HepG2 (cell line): ENCODE results near the gene IFNA16. TPM values are rescaled to one million over a fixed set of nuclear protein-coding genes. Genes with fewer than 3 reads are reported as not detected.

Experiments
- ATAC-seq: fragments of 200-7000 bp; cut with Tn5 transposase; 3 replicates; pipeline ENCODE4 v1.9.1; 2020; ENCODE audit warnings: mild to moderate bottlenecking, moderate library complexity
- BruUV-seq: library from RNA; stranded (reverse); fragments of 400-500 nt; replicated peaks from 2 replicates; lab custom pipeline; 2021; lab: Mats Ljungman, UMichigan
- CTCF ChIA-PET: fragments of 300-600 bp; formaldehyde crosslinking; extraction: SDS; loops from one replicate; lab custom pipeline; 2021; ENCODE audit warnings: low total read pairs, inconsistent platforms, low intra/inter-chr PET ratio; lab: Yijun Ruan, JAX
- POLR2A ChIA-PET: fragments of 350-600 bp; sonication (Branson Sonifier 250); formaldehyde crosslinking; loops from one replicate; lab custom pipeline; 2020; ENCODE audit warnings: antibody characterized with exemption, inconsistent platforms; lab: Yijun Ruan, JAX
- DNase-seq: peaks from one replicate; pipeline ENCODE4 v3.0.0-alpha.2; 2015; ENCODE audit warnings: low spot score
- FAIRE-seq: peaks from 3 replicates; lab custom pipeline; 2011; peaks lifted over from hg19 to GRCh38; lab: Jason Lieb, UNC
- H2AFZ ChIP-seq: one replicate; pipeline ENCODE4 v1.6.1; 2011; ENCODE audit warnings: low read length, inconsistent platforms
- H3K27ac ChIP-seq: fragments of 300-600 bp; 3 replicates; pipeline ENCODE4 v1.8.0; 2011; ENCODE audit warnings: mixed run types, mild to moderate bottlenecking, mixed read lengths, low read length, inconsistent platforms; ENCODE audit not compliant: insufficient read depth; ENCODE audit errors: extremely low read length
- H3K27me3 ChIP-seq, 2 experiments: fragments of 200-600 bp in 1 of 2; 2 replicates in 1 of 2; 3 replicates in 1 of 2; pipeline versions ENCODE4 v1.6.0 to v1.8.0; 2011; ENCODE audit warnings: low read length in 2 of 2, mild to moderate bottlenecking in 2 of 2, moderate library complexity in 2 of 2, inconsistent platforms in 1 of 2; ENCODE audit not compliant: insufficient read depth in 2 of 2, control insufficient read depth in 1 of 2
- H3K36me3 ChIP-seq, 2 experiments: fragments of 200-600 bp in 1 of 2; replicated peaks in 1 of 2; 2 replicates in 1 of 2; 3 replicates in 1 of 2; pipeline versions ENCODE4 v1.5.1 to v1.8.0; 2011; ENCODE audit warnings: low read length in 2 of 2, inconsistent platforms in 1 of 2; ENCODE audit not compliant: insufficient read depth in 2 of 2, control insufficient read depth in 1 of 2
- H3K4me1 ChIP-seq: 2 replicates; pipeline ENCODE4 v1.5.1; 2012; ENCODE audit warnings: low read length, inconsistent platforms; ENCODE audit not compliant: insufficient read depth
- H3K4me2 ChIP-seq: 2 replicates; pipeline ENCODE4 v1.6.0; 2011; ENCODE audit warnings: low read depth, low read length, inconsistent platforms
- H3K4me3 ChIP-seq, 3 experiments: fragments of 200-600 bp in 1 of 3; sonication (generic), shearing (Covaris generic) in 1 of 3; replicated peaks in 1 of 3; 2 replicates each; pipeline ENCODE4 v1.5.1; 2011 to 2016; ENCODE audit warnings: low read length in 3 of 3, inconsistent platforms in 2 of 3, low read depth in 2 of 3, mild to moderate bottlenecking in 2 of 3, control low read depth in 1 of 3, mixed read lengths in 1 of 3; ENCODE audit not compliant: insufficient read depth in 1 of 3
- H3K79me2 ChIP-seq: one replicate; pipeline ENCODE4 v1.6.1; 2011; ENCODE audit warnings: low read length, inconsistent platforms; ENCODE audit not compliant: insufficient read depth
- H3K9ac ChIP-seq: 2 replicates; pipeline ENCODE4 v1.6.0; 2011; ENCODE audit warnings: mild to moderate bottlenecking, low read depth, low read length, inconsistent platforms; ENCODE audit not compliant: insufficient read depth
- H3K9me3 ChIP-seq: 2 replicates; pipeline ENCODE4 v1.5.1; 2012; ENCODE audit warnings: mild to moderate bottlenecking, low read length
- H4K20me1 ChIP-seq: 2 replicates; pipeline ENCODE4 v1.6.0; 2011; ENCODE audit warnings: inconsistent platforms, mild to moderate bottlenecking, low read length, moderate library complexity; ENCODE audit not compliant: insufficient read depth
- HDAC1 ChIP-seq: sonication (generic); formaldehyde crosslinking; IDR thresholded peaks from 2 replicates; pipeline ENCODE4 v1.5.1; 2020; ENCODE audit warnings: mild to moderate bottlenecking, missing genetic modification reagents
- HIVEP1 ChIP-seq: sonication (generic); formaldehyde crosslinking; IDR thresholded peaks from 2 replicates; pipeline ENCODE4 v1.4.0; 2020; ENCODE audit warnings: mild to moderate bottlenecking, missing genetic modification reagents
- NR2F6 ChIP-seq, 2 experiments: IDR thresholded peaks; 2 replicates each; pipeline ENCODE4 v1.6.1; 2016; ENCODE audit warnings: antibody characterized with exemption in 1 of 2, mild to moderate bottlenecking in 1 of 2
- NRL ChIP-seq: sonication (generic); formaldehyde crosslinking; IDR thresholded peaks from 2 replicates; pipeline ENCODE4 v1.5.0; 2020; ENCODE audit warnings: missing genetic modification reagents, mild to moderate bottlenecking, moderate library complexity, borderline replicate concordance
- SAFB2 ChIP-seq: sonication (generic); formaldehyde crosslinking; IDR thresholded peaks from 2 replicates; pipeline ENCODE4 v1.5.1; 2020; ENCODE audit warnings: missing genetic modification reagents, low read depth, mild to moderate bottlenecking, borderline replicate concordance
- SNAI1 ChIP-seq: sonication (generic); formaldehyde crosslinking; IDR thresholded peaks from 2 replicates; pipeline ENCODE4 v1.5.0; 2020; ENCODE audit warnings: mild to moderate bottlenecking, missing genetic modification reagents, borderline replicate concordance
- SP5 ChIP-seq: IDR thresholded peaks from 2 replicates; pipeline ENCODE4 v1.6.1; 2016; ENCODE audit warnings: low read depth, borderline replicate concordance
- ZFP36L2 ChIP-seq: sonication (generic); formaldehyde crosslinking; IDR thresholded peaks from 2 replicates; pipeline ENCODE4 v1.4.0; 2020; ENCODE audit warnings: missing genetic modification reagents
- ZMYM3 ChIP-seq: sonication (generic); formaldehyde crosslinking; IDR thresholded peaks from 2 replicates; pipeline ENCODE4 v1.5.1; 2020; ENCODE audit warnings: mild to moderate bottlenecking, missing genetic modification reagents
- ZNF235 ChIP-seq: sonication (generic); formaldehyde crosslinking; IDR thresholded peaks from 2 replicates; pipeline ENCODE4 v1.8.1; 2023; ENCODE audit warnings: mild to moderate bottlenecking, missing genetic modification reagents, borderline replicate concordance
- ZNF382 ChIP-seq: sonication (generic); formaldehyde crosslinking; IDR thresholded peaks from 2 replicates; pipeline ENCODE4 v1.5.0; 2020; ENCODE audit warnings: missing genetic modification reagents, mild to moderate bottlenecking, borderline replicate concordance
- ZNF543 ChIP-seq: sonication (generic); formaldehyde crosslinking; IDR thresholded peaks from 2 replicates; pipeline ENCODE4 v1.4.0; 2020; ENCODE audit warnings: mild to moderate bottlenecking, missing genetic modification reagents
- WGBS: methylation state at CpG from one replicate; pipeline ENCODE4 v1.1.6; 2017; ENCODE audit warnings: low lambda C conversion rate; 5-methylcytosine and 5-hydroxymethylcytosine counted together
- in situ Hi-C: cut with HindIII; loops from 2 replicates; pipeline ENCODE4 v1.10.0; 2017; ENCODE audit warnings: low pct_unique_long_range_greater_than_20kb; ENCODE audit not compliant: extremely low pct_ligation_motif_present
- intact Hi-C: fragments of 100-400 bp; cut with micrococcal nuclease; formaldehyde crosslinking; loops from one replicate; pipeline ENCODE4 v1.10.0; 2022; ENCODE audit not compliant: unreplicated experiment
- polyA plus RNA-seq, 8 experiments: library from polyadenylated mRNA; depleted of rRNA in 3 of 8; stranded (reverse) in 7 of 8; unstranded in 1 of 8; fragments of >200 nt; fragmentation: Illumina TruSeq in 4 of 8; extraction: Trizol in 4 of 8; gene quantifications; 2 replicates each; pipeline versions ENCODE4 v1.2.1 to v1.2.3, GENCODE V29; 2011 to 2016; ENCODE audit warnings: low read depth in 4 of 8, missing spikeins in 1 of 8, mixed read lengths in 1 of 8; ENCODE audit not compliant: insufficient read depth in 1 of 8
- total RNA-seq, 5 experiments: library from RNA; depleted of rRNA; stranded (reverse); fragments of >200 nt; fragmentation: Illumina TruSeq; extraction: Trizol; gene quantifications; 2 replicates each; pipeline ENCODE4 v1.2.3, GENCODE V29; 2016; ENCODE audit warnings: low read depth in 1 of 5
- TF ChIP-seq, protein P1 (sequence below): IDR thresholded peaks from 2 replicates; pipeline ENCODE4 v1.6.1; 2016; ENCODE audit warnings: low read depth, borderline replicate concordance

Gene IFNA16
- total and polyA plus RNA-seq, 2 of the 13 experiments (the other 11 are each of a cell fraction or from before 2014, with no cell fraction given) = not detected

DNA sequence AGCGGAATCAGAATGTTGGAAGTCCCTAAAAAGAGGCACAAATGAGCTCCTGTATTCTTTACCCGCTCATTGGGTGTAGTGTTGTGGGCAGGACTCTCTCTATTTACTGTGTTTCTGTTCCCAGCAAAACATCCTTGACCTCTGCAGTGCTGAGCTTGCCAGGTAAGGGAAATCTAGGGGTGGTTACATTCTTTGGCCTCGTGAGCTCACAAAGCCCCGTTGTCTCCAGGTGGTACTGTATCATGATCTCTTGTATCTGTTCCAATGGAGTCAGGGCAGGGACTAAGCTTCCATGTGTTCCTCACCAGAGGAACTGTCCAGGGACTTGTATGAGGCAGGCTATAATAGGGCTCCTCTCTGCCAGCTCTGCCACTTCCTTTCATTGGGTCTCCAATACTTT lies 34.5 kb upstream of the IFNA16 start:
- CTCF ChIA-PET = no interaction called here
- POLR2A ChIA-PET = no interaction called here
- no peaks in the 10 kb centered on the region for H4K20me1 ChIP-seq
- TF ChIP-seq NR2F6 (IDR thresholded peaks at IDR 0.05) (peak; percentile 47; the same call in 1 of the 2 replicates), NR2F6 (CRISPR knock-in tag; IDR thresholded peaks at IDR 0.05) (peak; percentile 26; the same call in 1 of the 2 replicates), SP5 (CRISPR knock-in tag) (no peak)
- H3K27me3 ChIP-seq = no peaks in the 10 kb centered on the region
- H3K9me3 ChIP-seq = no peaks in the 10 kb centered on the region
- no TSS peak for BruUV-seq
- 0% methylated on average over 4 of the region's 4 CpGs for WGBS
- ATAC-seq = peak; percentile 79
- intact Hi-C loops = loop anchor here (5.0 kb wide), 1 partner anchor 146 kb away; no protein-coding TSS in a partner anchor
- no peak overlapping the region for H3K27ac ChIP-seq
- peak; percentile 42 for DNase-seq
- no peak overlapping the region for H3K4me2 ChIP-seq
- H3K9ac ChIP-seq = no peak overlapping the region
- no peaks in the 10 kb centered on the region for H3K36me3 ChIP-seq
- no peak for FAIRE-seq
- H2AFZ ChIP-seq = peak overlapping the region; percentile 15
- H3K4me1 ChIP-seq = peaks cover 8% of the 10 kb centered on the region
- in situ Hi-C loops = no loop called here
- no peak overlapping the region for H3K4me3 ChIP-seq
- H3K79me2 ChIP-seq = no peaks in the 10 kb centered on the region

DNA sequence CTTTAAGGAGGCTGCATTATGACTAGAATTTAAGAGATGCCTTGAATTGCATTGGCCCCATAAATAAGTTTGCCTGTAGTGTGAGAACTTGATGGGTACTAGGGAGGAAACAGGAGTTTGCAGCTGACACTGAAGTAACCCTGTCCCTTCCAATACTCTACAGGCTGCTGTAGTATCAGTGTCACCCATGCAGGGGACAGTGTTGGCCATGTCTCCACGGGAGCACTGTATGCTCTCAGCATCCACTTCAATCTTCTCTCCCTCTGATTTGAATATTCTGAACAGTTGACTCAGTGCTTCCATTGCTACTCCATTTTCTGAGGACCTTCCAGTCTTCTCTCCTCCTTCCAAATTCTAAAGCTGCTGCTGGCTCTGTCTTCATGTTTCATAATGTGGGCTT lies 34.1 kb upstream of the IFNA16 start:
- intact Hi-C loops = loop anchor here (5.0 kb wide), 1 partner anchor 146 kb away; no protein-coding TSS in a partner anchor
- CTCF ChIA-PET = no interaction called here

More for the DNA sequence above, 34.1 kb upstream of the IFNA16 start:
- FAIRE-seq (no peak), ATAC-seq (peak; percentile 84)
- H3K27me3 ChIP-seq = no peaks in the 10 kb centered on the region
- H3K79me2 ChIP-seq = no peaks in the 10 kb centered on the region
- H3K4me3 ChIP-seq = no peak overlapping the region
- in situ Hi-C loops = no loop called here
- 0% methylated on average over 1 of the region's 1 CpG for WGBS
- POLR2A ChIA-PET = no interaction called here
- no peak overlapping the region for H3K9ac ChIP-seq
- H4K20me1 ChIP-seq = no peaks in the 10 kb centered on the region
- peaks cover 8% of the 10 kb centered on the region for H3K4me1 ChIP-seq
- H2AFZ ChIP-seq = peak overlapping the region; percentile 15
- no peaks in the 10 kb centered on the region for H3K9me3 ChIP-seq
- no peak overlapping the region for H3K4me2 ChIP-seq
- H3K36me3 ChIP-seq = no peaks in the 10 kb centered on the region
- TF ChIP-seq ZMYM3 (CRISPR knock-in tag) (no peak), ZNF382 (CRISPR knock-in tag) (no peak), ZFP36L2 (CRISPR knock-in tag) (no peak), SAFB2 (CRISPR knock-in tag) (no peak), ZNF235 (no peak), ZNF543 (no peak), NRL (no peak), HDAC1 (CRISPR knock-in tag) (no peak), HIVEP1 (CRISPR knock-in tag) (no peak), SNAI1 (CRISPR knock-in tag) (no peak)
- TF ChIP-seq, protein P1, sequence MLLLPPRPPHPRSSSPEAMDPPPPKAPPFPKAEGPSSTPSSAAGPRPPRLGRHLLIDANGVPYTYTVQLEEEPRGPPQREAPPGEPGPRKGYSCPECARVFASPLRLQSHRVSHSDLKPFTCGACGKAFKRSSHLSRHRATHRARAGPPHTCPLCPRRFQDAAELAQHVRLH (CRISPR knock-in tag) = no peak
- TF ChIP-seq, all 625 proteins: peak for 0
- no peak overlapping the region for H3K27ac ChIP-seq
- no TSS peak for BruUV-seq
- DNase-seq = no peak
